HG02970 (cell line): ENCODE data around the gene SLC7A1.

Source experiments
- ATAC-seq: cut with Tn5 transposase; IDR thresholded peaks from one replicate; pipeline ENCODE4 v1.9.1; 2021; ENCODE audit warnings: mild to moderate bottlenecking, moderate library complexity, moderate number of reproducible peaks; ENCODE audit not compliant: unreplicated experiment, low FRiP score

SLC7A1 gene

DNA sequence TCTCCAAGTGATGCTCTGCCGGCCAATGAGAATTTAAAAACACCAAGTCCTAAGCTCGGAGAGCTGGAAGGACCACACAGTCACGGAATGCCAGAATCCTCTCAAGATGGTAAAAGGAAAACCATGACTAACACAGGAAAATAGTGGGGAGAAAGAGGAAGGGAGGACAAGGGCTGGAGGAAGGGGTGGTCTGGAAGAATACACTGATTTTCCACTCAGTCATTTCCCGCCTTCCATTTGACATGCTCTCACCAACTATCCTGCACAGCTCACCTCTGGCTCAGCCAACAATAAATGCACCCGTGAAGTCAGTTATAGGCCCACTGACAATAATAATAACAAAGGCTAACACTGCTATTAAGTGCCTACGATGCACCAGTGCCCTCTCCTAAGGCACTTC lies 31.5 kb downstream of the SLC7A1 start:
- ATAC-seq: no peak

GRCh38 chr13:29562786-29563438 lies 32.6 kb downstream of the SLC7A1 start:
- ATAC-seq: no peak

GRCh38 chr13:29561918-29562317 lies 33.6 kb downstream of the SLC7A1 start:
- ATAC-seq: no peak

GRCh38 chr13:29556742-29557141 lies 38.7 kb downstream of the SLC7A1 start:
- ATAC-seq: no peak

GRCh38 chr13:29551214-29551613 lies 44.3 kb downstream of the SLC7A1 start:
- no peak for ATAC-seq

DNA sequence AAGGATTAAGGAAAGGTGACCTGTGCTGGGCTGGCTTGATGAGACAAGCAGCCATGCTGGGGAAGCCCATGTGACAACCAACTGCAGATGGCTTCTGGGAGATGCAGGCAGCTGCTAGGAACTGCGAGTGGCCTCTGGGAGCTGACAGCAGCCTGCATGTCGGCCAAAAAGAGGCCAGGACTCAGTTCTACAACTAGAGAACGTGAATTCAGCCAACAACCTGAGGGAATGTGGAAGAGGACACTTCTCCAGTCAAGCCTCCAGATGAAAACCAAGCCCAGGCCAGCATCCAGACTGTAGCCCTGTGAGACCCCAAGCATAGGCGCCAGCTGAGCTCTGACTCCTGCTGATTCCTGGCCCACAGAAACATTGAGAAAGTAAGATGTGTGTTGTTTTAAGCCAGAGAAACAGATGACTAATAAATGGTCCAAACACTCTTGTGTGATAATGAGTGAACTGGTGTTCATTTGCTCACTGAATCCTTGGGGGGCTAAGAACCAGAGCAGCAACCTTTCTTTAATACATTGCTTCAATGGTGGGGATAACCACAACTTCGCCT lies 45.0 kb downstream of the SLC7A1 start:
- ATAC-seq: no peak

GRCh38 chr13:29548722-29549121 lies 46.8 kb downstream of the SLC7A1 start:
- no peak for ATAC-seq

DNA sequence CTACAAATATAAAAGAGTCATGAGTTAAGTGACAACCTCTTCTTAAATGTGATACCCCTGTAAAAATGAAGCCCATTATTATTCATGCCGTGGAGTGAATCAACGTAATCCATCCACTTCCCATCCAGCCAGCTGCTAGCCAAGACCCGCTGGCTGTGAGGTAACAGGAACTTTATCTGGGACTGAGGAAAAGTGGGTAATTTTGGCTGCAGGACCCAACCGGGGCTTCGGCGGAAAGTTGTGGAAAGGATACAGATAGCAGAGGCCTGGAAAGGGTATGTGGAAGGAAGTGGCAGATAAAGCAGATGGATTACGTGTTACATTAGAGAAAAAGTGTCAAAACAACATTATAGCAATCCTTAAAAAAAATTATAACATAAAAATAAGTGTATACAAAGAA lies 48.3 kb downstream of the SLC7A1 start:
- ATAC-seq: no peak

GRCh38 chr13:29546662-29547061 lies 48.8 kb downstream of the SLC7A1 start:
- ATAC-seq: no peak

- ATAC-seq: no peak
Measured at GRCh38 chr13:29545988-29546387, 49.5 kb downstream of the SLC7A1 start.

DNA sequence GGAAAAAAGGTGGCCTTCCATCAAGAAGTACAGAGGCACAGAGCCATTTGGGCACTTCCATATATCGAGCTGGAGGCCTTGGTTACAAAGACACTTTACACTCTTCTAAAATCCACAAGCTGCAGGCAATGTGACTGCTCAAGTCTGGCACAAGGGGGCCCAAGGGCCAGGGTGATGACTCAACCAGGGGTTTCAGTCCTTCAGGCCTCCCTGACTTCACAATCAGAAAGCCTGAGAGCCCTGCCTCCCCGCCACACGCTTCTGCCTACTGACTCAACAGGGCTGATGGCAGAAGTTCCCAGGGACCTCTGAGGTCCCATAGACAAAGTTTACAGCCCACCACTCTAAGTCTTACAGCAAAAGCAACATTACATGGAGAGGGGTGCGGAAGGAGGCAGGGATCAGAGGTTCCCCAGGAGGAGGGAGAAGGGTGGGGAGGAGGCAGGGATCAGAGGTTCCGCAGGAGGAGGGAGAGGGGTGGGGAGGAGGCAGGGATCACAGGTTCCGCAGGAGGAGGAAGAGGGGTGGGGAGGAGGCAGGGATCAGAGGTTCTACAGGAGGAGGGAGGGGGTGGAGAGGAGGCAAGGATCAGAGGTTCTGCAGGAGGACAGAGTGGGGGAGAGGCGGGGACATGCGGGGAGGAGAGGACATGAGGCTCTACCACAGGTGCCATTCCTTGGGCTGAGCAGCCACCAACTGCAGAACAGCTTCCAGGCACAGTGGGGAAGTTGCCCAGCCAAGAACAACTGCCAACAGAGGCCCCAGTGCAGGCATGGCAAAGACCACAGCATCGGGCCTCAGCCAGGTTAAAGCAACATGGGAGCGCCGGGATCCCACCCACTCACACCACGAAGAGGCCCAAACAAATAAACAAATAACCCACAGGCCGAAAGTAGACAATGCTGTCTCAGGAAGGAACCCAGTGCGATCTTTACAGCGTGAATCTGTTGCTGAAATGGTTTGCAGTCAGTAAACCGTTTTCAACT lies 52.0 kb downstream of the SLC7A1 start:
- ATAC-seq: peak; percentile 73

GRCh38 chr13:29542381-29542780 lies 53.1 kb downstream of the SLC7A1 start:
- ATAC-seq: no peak

GRCh38 chr13:29541400-29541799 lies 54.1 kb downstream of the SLC7A1 start:
- ATAC-seq: no peak

- no peak for ATAC-seq
Measured at GRCh38 chr13:29540799-29541198, 54.7 kb downstream of the SLC7A1 start.

GRCh38 chr13:29540334-29540733 lies 55.2 kb downstream of the SLC7A1 start:
- no peak for ATAC-seq

- no peak for ATAC-seq
Measured at GRCh38 chr13:29539856-29540255, 55.6 kb downstream of the SLC7A1 start.

- no peak for ATAC-seq
Measured at GRCh38 chr13:29538652-29539040, 56.8 kb downstream of the SLC7A1 start.

- no peak for ATAC-seq
Measured at GRCh38 chr13:29537736-29538651, 57.5 kb downstream of the SLC7A1 start.

DNA sequence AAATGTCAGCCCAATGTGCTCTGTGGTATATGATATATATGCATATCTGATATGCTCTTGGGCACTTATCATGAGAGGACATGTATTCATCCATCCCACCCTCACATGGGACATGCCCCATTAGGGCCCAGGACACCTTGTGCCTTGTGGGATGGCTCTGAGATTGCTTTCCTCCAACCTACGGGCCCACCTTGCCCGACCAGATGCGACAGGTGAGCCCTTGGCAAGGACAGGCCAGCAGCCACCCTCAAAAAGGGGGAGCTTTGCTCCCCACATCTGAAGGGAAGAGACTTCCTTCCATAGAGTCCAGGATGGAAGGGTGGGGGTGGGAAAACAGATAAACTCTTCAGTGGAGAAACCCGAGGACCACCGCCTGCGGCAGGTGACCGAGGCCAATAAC lies 58.6 kb downstream of the SLC7A1 start:
- ATAC-seq: no peak
